ENCODE data around the gene RAB7B.

DNA sequence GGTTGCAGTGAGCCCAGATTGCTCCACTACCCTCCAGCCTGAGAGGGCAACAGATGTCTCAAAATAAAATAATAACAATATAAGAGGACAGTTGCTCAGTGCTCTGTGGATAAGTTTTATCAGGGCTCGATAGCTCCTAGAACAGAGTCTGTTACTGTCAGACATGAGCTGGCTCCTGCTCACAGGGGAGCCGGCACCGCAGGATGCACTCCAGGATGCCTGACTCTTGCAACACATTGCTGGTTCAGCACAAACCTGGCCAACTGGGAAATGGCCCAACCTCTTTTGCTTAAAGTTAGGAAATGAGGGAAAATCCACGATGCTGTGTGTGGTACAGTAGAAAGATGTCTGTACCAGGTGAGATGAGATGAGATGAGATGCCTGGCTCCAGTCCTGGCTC is 26.3 kb upstream of the RAB7B start:
- TF ChIP-seq CEBPB (tag; IDR thresholded peaks at IDR 0.05), result no peak
- TF ChIP-seq MCM7 (IDR thresholded peaks at IDR 0.05), result no peak
- TF ChIP-seq, protein P1, sequence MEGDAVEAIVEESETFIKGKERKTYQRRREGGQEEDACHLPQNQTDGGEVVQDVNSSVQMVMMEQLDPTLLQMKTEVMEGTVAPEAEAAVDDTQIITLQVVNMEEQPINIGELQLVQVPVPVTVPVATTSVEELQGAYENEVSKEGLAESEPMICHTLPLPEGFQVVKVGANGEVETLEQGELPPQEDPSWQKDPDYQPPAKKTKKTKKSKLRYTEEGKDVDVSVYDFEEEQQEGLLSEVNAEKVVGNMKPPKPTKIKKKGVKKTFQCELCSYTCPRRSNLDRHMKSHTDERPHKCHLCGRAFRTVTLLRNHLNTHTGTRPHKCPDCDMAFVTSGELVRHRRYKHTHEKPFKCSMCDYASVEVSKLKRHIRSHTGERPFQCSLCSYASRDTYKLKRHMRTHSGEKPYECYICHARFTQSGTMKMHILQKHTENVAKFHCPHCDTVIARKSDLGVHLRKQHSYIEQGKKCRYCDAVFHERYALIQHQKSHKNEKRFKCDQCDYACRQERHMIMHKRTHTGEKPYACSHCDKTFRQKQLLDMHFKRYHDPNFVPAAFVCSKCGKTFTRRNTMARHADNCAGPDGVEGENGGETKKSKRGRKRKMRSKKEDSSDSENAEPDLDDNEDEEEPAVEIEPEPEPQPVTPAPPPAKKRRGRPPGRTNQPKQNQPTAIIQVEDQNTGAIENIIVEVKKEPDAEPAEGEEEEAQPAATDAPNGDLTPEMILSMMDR (IDR thresholded peaks at IDR 0.05 in 2 of 3, conservative IDR thresholded peaks at IDR 0.05 in 1 of 3; ENCODE audit: insufficient read depth in 2 of 3, low read depth in 1 of 3, low read length in 3 of 3), result no peak
- no peak for TF ChIP-seq HNRNPLL (IDR thresholded peaks at IDR 0.05; ENCODE audit: low read depth, low read length, poor library complexity, severe bottlenecking)
- no peak for TF ChIP-seq ARNT (IDR thresholded peaks at IDR 0.05)
- TF ChIP-seq FOSL1 (tag; conservative IDR thresholded peaks at IDR 0.05), result no peak
